ENCODE results near the gene PPARG.

The PPARG gene

GRCh38 chr3:12472000-12472610 lies 183.2 kb downstream of the PPARG start:
- no peak overlapping the region for H3K4me3 ChIP-seq (ENCODE audit: low read depth, low read length)
- no peak for DNase-seq (ENCODE audit: low read depth)
- TF ChIP-seq CTCF (IDR thresholded peaks at IDR 0.05; ENCODE audit: low read depth, low read length) (no peak), POLR2A (IDR thresholded peaks at IDR 0.05; ENCODE audit: extremely low read depth, insufficient read length) (no peak), MYC (IDR thresholded peaks at IDR 0.05; ENCODE audit: low read depth, low read length) (no peak), MAX (IDR thresholded peaks at IDR 0.05; ENCODE audit: low read depth, low read length) (no peak)

- no peak for DNase-seq (ENCODE audit: low read depth)
- TF ChIP-seq MAX (IDR thresholded peaks at IDR 0.05; ENCODE audit: low read depth, low read length) (no peak), POLR2A (IDR thresholded peaks at IDR 0.05; ENCODE audit: extremely low read depth, insufficient read length) (no peak), MYC (IDR thresholded peaks at IDR 0.05; ENCODE audit: low read depth, low read length) (no peak), CTCF (IDR thresholded peaks at IDR 0.05; ENCODE audit: low read depth, low read length) (no peak)
- no peak overlapping the region for H3K4me3 ChIP-seq (ENCODE audit: low read depth, low read length)
These were observed 183.9 kb downstream of the PPARG start for GRCh38 chr3:12472796-12473195.

GRCh38 chr3:12473511-12473910 lies 184.6 kb downstream of the PPARG start:
- no peak overlapping the region for H3K4me3 ChIP-seq (ENCODE audit: low read depth, low read length)
- no peak for DNase-seq (ENCODE audit: low read depth)
- TF ChIP-seq CTCF (IDR thresholded peaks at IDR 0.05; ENCODE audit: low read depth, low read length) (no peak), POLR2A (IDR thresholded peaks at IDR 0.05; ENCODE audit: extremely low read depth, insufficient read length) (no peak), MAX (IDR thresholded peaks at IDR 0.05; ENCODE audit: low read depth, low read length) (no peak), MYC (IDR thresholded peaks at IDR 0.05; ENCODE audit: low read depth, low read length) (no peak)

DNA sequence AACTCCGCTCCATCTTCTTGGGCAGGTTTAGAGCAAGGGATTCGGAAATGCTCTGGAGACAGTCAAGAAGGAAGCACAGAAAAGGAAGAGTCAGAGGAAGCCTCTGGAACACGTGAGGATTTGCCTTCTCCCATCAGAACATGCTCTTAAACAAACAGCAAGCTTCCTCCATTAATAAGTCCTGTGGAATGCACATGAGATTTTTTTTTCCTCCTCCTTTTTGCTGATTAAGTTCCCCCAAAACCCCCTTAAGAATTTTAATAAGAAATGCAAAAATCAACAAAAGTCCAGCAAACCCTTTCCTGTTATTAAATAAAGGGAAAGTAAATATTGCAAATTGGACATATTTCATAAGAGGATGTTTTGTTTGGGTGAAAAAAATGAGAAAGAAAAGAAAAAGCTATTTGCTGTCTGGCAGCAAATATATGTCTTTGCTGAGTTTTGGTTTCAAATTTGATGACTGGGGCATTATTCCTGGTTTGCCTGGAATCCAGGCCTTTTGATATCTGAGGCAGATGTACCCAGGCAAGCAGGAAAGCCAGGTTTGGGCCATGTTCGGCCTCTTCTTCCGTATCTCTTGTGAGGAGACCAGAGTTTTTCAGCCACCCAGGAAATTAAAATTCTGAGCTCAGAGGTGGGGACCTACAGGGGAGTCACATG lies 187.5 kb downstream of the PPARG start:
- DNase-seq (ENCODE audit: low read depth): no peak
- no peak overlapping the region for H3K4me3 ChIP-seq (ENCODE audit: low read depth, low read length)
- TF ChIP-seq MAX (IDR thresholded peaks at IDR 0.05; ENCODE audit: low read depth, low read length) (no peak), CTCF (IDR thresholded peaks at IDR 0.05; ENCODE audit: low read depth, low read length) (no peak), POLR2A (IDR thresholded peaks at IDR 0.05; ENCODE audit: extremely low read depth, insufficient read length) (no peak), MYC (IDR thresholded peaks at IDR 0.05; ENCODE audit: low read depth, low read length) (no peak)

GRCh38 chr3:12477256-12477655 lies 188.4 kb downstream of the PPARG start:
- no peak for DNase-seq (ENCODE audit: low read depth)
- H3K4me3 ChIP-seq (ENCODE audit: low read depth, low read length): no peak overlapping the region
- TF ChIP-seq POLR2A (IDR thresholded peaks at IDR 0.05; ENCODE audit: extremely low read depth, insufficient read length) (no peak), MAX (IDR thresholded peaks at IDR 0.05; ENCODE audit: low read depth, low read length) (no peak), CTCF (IDR thresholded peaks at IDR 0.05; ENCODE audit: low read depth, low read length) (no peak), MYC (IDR thresholded peaks at IDR 0.05; ENCODE audit: low read depth, low read length) (no peak)
